T-helper 1 cell treated with Interleukin-12 subunit alpha and Interleukin-12 subunit beta and Interleukin-4 antibody, amounts not matched to agents 30 μg/mL and 1 μg/mL, for 36 hours (primary cell): ENCODE measurements around the gene FBLN5.

Experiments
- H3K27ac Mint-ChIP-seq: one replicate; pipeline ENCODE4 v1.8.0; 2021; ENCODE audit warnings: mild to moderate bottlenecking, mixed read lengths
- H3K27me3 Mint-ChIP-seq: one replicate; pipeline ENCODE4 v1.8.0; 2021; ENCODE audit warnings: low read depth, mixed read lengths
- H3K36me3 Mint-ChIP-seq: one replicate; pipeline ENCODE4 v1.8.0; 2021; ENCODE audit warnings: low read depth, mixed read lengths
- H3K4me1 Mint-ChIP-seq: one replicate; pipeline ENCODE4 v1.8.0; 2021; ENCODE audit warnings: low read depth, mixed read lengths
- H3K4me3 Mint-ChIP-seq: one replicate; pipeline ENCODE4 v1.8.0; 2021; ENCODE audit warnings: mild to moderate bottlenecking, moderate library complexity, mixed read lengths
- H3K9me3 Mint-ChIP-seq: one replicate; pipeline ENCODE4 v1.8.0; 2021; ENCODE audit warnings: mixed read lengths

FBLN5 gene, protein sequence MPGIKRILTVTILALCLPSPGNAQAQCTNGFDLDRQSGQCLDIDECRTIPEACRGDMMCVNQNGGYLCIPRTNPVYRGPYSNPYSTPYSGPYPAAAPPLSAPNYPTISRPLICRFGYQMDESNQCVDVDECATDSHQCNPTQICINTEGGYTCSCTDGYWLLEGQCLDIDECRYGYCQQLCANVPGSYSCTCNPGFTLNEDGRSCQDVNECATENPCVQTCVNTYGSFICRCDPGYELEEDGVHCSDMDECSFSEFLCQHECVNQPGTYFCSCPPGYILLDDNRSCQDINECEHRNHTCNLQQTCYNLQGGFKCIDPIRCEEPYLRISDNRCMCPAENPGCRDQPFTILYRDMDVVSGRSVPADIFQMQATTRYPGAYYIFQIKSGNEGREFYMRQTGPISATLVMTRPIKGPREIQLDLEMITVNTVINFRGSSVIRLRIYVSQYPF

DNA sequence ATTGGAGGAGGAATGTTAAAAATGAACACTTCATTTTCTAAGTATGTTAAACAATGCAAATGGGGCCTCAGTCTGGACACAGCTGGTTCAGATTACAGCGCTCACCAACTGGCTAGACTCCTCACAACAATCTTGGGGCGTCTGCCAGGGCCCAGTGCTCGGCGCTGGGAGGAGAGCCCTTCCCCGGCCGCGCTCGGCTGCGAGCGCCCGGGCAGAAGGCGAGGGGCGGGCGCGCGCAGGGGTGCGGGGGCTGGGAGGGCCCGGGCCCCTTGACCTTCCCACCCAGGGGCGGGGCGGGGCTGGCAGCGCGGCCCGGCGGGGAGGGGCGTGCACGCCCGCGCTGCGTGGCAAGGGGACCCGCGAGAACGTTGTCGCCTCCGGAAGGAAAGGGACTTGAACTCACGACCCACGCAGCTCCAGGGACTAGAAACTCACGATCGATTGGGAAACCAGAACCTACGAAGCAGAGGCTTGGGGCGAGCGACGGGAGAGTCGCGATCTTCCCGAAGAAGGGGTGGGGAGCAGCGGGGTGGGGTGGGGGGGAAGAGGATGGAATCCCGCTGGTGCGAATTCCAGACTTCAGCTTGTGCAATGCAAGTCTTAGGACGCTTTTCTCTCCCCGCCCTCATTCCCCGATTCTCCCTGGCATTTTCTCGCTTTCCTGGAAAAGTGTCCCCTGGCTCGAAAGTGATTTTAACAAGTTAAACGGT lies at the start of gene FBLN5:
FBLN5 (minus strand) TSS at position 220 of the 710 bp plus-strand sequence. CDS start 465 bp downstream, outside the sequence.
- peaks cover 10% of the 10 kb centered on the region for H3K4me1 Mint-ChIP-seq
- no peaks in the 10 kb centered on the region for H3K9me3 Mint-ChIP-seq
- no peaks in the 10 kb centered on the region for H3K36me3 Mint-ChIP-seq
- peak within 1 kb of the TSS; percentile 81 for H3K4me3 Mint-ChIP-seq
- no peak within 1 kb of the TSS for H3K27ac Mint-ChIP-seq
- peaks cover 59% of the 10 kb centered on the region for H3K27me3 Mint-ChIP-seq

DNA sequence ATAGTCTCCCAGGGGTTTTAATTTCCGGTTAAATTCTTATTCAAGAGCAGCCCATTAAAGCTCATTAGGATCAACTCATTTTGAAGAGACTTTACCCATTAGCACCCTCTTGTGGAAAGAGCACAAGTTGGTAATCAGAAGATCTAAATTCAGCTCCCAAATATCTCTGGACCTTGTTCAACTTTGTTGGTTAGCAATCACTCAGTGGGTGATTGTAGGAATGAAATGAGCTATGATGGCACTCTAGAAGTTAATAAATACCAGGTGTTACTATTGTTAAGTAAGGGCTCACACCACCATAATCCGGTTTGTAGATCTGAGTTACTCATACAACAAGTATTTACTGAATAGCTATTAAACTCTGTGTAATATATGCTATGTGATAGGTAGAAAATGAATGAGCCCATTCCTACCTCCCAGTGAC lies 49.5 kb upstream of the FBLN5 start:
- Mint-ChIP-seq H3K27me3 (no peaks in the 10 kb centered on the region), H3K36me3 (peaks cover 35% of the 10 kb centered on the region), H3K27ac (no peak overlapping the region), H3K4me1 (peaks cover 25% of the 10 kb centered on the region), H3K9me3 (no peaks in the 10 kb centered on the region), H3K4me3 (no peak overlapping the region)

GRCh38 chr14:91987192-91987591 lies 39.7 kb upstream of the FBLN5 start:
- no peaks in the 10 kb centered on the region for H3K9me3 Mint-ChIP-seq
- H3K36me3 Mint-ChIP-seq, result peaks cover 59% of the 10 kb centered on the region
- H3K4me3 Mint-ChIP-seq, result no peak overlapping the region
- H3K27ac Mint-ChIP-seq, result no peak overlapping the region
- H3K27me3 Mint-ChIP-seq, result no peaks in the 10 kb centered on the region
- H3K4me1 Mint-ChIP-seq, result peaks cover 4% of the 10 kb centered on the region

DNA sequence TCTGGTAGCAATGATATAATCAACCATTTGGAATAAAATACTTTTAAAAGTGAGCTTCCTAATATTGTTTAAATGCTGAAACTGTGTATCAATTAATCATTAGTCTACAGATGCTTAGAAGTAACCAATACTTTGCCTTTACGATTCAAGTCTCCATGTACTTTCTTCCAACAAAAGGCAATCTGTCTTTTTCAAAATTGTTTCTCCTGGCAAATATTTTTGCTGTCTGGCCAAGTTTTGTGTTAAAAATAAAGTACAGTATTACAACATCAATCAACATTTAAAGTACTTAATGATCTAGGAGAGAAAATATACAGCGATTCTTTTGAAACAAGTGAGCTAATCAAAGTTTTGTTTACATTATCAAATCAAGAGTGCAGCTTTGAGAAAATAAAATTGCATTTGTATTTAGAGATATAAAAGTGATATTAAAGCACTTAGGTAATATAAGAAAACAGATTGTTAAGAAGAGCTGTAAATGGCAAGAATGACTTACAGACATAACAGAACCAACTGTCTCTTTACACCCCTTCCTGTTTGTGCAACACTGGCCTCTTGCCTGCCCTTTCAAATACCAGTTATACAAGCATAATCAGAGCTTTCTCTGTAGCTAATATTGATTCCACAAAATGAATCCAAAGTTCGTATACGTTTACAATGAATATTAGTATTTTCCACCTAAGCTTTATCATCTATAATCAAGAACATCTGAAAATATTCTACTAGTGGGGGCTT lies 38.2 kb upstream of the FBLN5 start:
- Mint-ChIP-seq H3K36me3 (peaks cover 57% of the 10 kb centered on the region), H3K27me3 (no peaks in the 10 kb centered on the region), H3K4me3 (no peak overlapping the region), H3K4me1 (peaks cover 4% of the 10 kb centered on the region), H3K9me3 (no peaks in the 10 kb centered on the region), H3K27ac (no peak overlapping the region)

GRCh38 chr14:91985008-91985407 lies 37.5 kb upstream of the FBLN5 start:
- Mint-ChIP-seq H3K4me3 (no peak overlapping the region), H3K27me3 (no peaks in the 10 kb centered on the region), H3K36me3 (peaks cover 62% of the 10 kb centered on the region), H3K4me1 (peaks cover 9% of the 10 kb centered on the region), H3K27ac (no peak overlapping the region), H3K9me3 (no peaks in the 10 kb centered on the region)

- Mint-ChIP-seq H3K27me3 (no peaks in the 10 kb centered on the region), H3K4me3 (no peak overlapping the region), H3K4me1 (peaks cover 9% of the 10 kb centered on the region), H3K27ac (no peak overlapping the region), H3K9me3 (no peaks in the 10 kb centered on the region), H3K36me3 (peaks cover 57% of the 10 kb centered on the region)
Observed at GRCh38 chr14:91983588-91983987, 36.1 kb upstream of the FBLN5 start.

DNA sequence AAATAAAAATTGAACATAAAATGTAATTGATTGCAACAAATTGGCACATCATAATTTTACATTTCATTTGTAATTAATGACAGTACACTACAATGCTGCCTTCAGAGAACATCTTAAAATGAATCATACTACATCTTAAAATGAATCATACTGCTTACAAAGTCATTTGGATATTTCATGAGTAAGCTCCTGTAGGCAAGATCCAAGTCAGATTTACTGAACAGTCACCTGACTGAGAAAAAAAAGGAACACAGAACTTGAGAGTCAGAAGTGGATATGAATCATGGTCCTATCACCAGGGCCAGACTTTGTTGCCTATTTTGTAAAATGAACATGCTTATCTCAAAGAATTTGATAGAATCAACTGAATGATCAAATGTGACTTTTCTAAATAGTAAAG lies 32.7 kb upstream of the FBLN5 start:
- peaks cover 10% of the 10 kb centered on the region for H3K4me1 Mint-ChIP-seq
- H3K27ac Mint-ChIP-seq, result no peak overlapping the region
- H3K9me3 Mint-ChIP-seq, result no peaks in the 10 kb centered on the region
- no peak overlapping the region for H3K4me3 Mint-ChIP-seq
- H3K27me3 Mint-ChIP-seq, result no peaks in the 10 kb centered on the region
- peaks cover 37% of the 10 kb centered on the region for H3K36me3 Mint-ChIP-seq

GRCh38 chr14:91977884-91978283 lies 30.4 kb upstream of the FBLN5 start:
- Mint-ChIP-seq H3K27ac (no peak overlapping the region), H3K9me3 (no peaks in the 10 kb centered on the region), H3K27me3 (no peaks in the 10 kb centered on the region), H3K4me1 (peaks cover 10% of the 10 kb centered on the region), H3K36me3 (peaks cover 30% of the 10 kb centered on the region), H3K4me3 (no peak overlapping the region)

DNA sequence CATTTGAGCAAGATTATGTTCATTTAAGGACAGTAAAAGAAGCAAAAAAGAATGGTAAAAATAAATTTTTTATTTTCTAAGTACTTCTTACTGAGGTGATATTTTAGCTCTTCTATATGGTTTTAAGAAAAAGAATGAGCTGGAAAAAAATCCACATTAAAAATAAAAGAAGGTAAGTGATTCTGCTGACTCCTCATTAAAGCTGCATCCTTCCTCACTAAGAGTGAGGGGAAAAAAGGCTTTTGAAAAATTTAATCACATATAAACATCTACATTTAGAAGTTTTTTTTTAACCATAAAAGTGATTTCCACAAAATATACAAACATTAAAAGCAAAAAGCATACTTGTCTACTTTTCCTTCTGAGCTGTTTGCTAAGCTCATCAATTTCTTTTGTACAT lies 28.3 kb upstream of the FBLN5 start:
- Mint-ChIP-seq H3K4me3 (no peak overlapping the region), H3K9me3 (no peaks in the 10 kb centered on the region), H3K36me3 (peaks cover 34% of the 10 kb centered on the region), H3K27me3 (no peaks in the 10 kb centered on the region), H3K4me1 (peaks cover 10% of the 10 kb centered on the region), H3K27ac (no peak overlapping the region)

GRCh38 chr14:91971188-91971778 lies 23.8 kb upstream of the FBLN5 start:
- no peak overlapping the region for H3K27ac Mint-ChIP-seq
- peaks cover 33% of the 10 kb centered on the region for H3K36me3 Mint-ChIP-seq
- H3K27me3 Mint-ChIP-seq, result no peaks in the 10 kb centered on the region
- H3K9me3 Mint-ChIP-seq, result no peaks in the 10 kb centered on the region
- H3K4me3 Mint-ChIP-seq, result no peak overlapping the region
- H3K4me1 Mint-ChIP-seq, result peaks cover 4% of the 10 kb centered on the region

- Mint-ChIP-seq H3K27ac (peak overlapping the region; percentile 33), H3K4me1 (peaks cover 4% of the 10 kb centered on the region), H3K36me3 (peaks cover 26% of the 10 kb centered on the region), H3K27me3 (no peaks in the 10 kb centered on the region), H3K9me3 (no peaks in the 10 kb centered on the region), H3K4me3 (no peak overlapping the region)
Observed at GRCh38 chr14:91968280-91968679, 20.8 kb upstream of the FBLN5 start.

DNA sequence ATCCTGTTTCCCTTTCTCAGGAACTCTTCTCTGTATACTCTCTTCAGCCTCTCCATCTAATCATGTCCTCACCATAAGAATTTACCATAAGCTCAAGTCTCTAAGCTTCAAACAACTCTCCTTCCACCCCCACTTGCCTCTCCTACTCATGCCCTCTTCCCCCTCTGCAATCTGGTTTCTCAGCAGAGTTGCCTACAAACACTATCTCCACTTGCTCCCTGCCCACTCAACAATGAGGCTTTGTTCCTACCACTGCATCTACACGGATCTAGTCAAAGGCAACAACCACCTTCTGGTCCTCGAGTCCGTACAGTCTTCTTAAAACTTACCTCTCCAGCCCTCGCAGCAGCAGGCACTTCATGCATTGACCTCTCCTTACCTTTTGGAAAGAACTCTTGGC lies 17.2 kb upstream of the FBLN5 start:
- Mint-ChIP-seq H3K27ac (no peak overlapping the region), H3K4me1 (peaks cover 4% of the 10 kb centered on the region), H3K36me3 (peaks cover 16% of the 10 kb centered on the region), H3K27me3 (no peaks in the 10 kb centered on the region), H3K4me3 (no peak overlapping the region), H3K9me3 (no peaks in the 10 kb centered on the region)

DNA sequence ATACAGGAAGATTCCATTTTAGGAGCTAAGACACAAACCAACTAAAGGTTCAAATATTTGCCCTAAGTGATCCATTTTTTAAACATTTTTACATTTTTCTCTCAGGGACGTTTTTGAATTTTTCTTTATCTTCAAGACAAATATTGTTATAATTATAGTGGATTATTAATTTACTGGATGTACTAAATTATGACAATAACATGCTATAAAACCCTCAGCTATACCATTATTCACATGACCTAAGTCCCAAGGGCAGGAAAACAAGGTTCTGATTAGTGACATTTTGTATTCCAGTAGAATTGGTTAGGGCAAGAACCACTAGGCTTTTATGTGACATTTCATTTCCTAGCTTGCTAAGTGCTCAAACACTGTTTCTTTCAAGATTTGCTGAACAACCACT lies 16.5 kb upstream of the FBLN5 start:
- Mint-ChIP-seq H3K36me3 (peaks cover 13% of the 10 kb centered on the region), H3K9me3 (no peaks in the 10 kb centered on the region), H3K27me3 (no peaks in the 10 kb centered on the region), H3K27ac (no peak overlapping the region), H3K4me1 (peaks cover 4% of the 10 kb centered on the region), H3K4me3 (no peak overlapping the region)

DNA sequence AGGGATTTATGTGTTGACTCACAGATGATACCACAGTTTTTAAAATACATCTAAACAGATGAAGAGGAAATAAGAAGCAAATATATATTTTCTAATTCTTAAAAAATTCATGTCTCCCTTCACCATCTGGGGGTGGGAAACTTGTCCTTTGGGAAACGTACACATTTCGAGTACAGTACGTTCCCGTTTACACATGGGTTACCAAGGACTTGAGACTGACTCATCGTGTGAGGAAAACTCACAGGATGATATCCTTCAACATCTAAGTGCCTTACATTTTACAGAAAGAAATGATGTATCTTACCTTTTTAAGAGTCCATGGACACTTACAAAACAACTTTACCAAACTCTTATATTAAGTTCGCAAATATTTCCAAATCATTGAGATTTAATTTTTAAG lies 16.0 kb upstream of the FBLN5 start:
- no peak overlapping the region for H3K27ac Mint-ChIP-seq

More for the DNA sequence above, 16.0 kb upstream of the FBLN5 start:
- H3K36me3 Mint-ChIP-seq, result peaks cover 9% of the 10 kb centered on the region
- H3K4me3 Mint-ChIP-seq, result no peak overlapping the region
- H3K4me1 Mint-ChIP-seq, result peaks cover 2% of the 10 kb centered on the region
- H3K9me3 Mint-ChIP-seq, result no peaks in the 10 kb centered on the region
- H3K27me3 Mint-ChIP-seq, result no peaks in the 10 kb centered on the region
